GM10847 (cell line): Measurements from ENCODE around the gene EIF2B2.

ENCODE experiments used
- POLR2A ChIP-seq: IDR thresholded peaks from 2 replicates; pipeline ENCODE4 v1.6.1; 2011; ENCODE audit not compliant: insufficient read length; ENCODE audit errors: extremely low read depth

The EIF2B2 gene

DNA sequence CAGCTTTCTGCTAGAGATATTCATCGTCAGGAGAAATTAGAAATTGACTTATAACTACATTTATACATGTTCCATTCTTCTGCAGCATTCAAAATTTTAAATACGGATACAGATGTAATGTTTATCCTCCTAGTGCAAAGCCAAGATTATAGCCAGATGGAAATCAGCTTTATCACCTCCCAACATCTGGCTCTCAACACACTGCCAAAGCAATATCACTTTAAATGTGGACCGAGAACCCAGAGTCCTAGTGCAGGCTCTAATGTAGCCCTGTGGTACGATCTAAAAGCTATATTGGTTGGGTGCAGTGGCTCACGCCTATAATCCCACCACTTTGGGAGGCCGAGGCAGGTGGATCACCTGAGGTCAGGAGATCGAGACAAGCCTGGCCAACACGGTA, 42.0 kb downstream of the EIF2B2 start:
- no peak for TF ChIP-seq POLR2A

DNA sequence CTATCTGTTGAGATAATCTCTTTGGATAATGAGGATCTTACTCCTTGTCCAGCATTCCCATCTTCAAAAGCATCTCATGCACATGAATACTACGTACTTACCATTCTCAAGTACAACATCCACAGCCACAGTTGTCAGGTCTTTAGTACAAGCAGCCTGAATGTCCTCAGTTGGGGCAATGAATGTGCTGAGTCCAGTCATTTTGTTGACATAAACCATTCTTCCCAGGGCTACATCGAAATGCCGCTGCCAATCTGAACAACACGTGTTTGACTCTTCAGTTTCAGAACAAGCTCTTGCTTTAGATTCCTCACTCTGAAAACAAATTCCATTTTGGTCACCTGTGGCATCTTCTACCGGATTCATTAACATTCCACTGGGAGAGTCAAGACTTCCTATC, 43.6 kb downstream of the EIF2B2 start:
- TF ChIP-seq POLR2A: no peak

DNA sequence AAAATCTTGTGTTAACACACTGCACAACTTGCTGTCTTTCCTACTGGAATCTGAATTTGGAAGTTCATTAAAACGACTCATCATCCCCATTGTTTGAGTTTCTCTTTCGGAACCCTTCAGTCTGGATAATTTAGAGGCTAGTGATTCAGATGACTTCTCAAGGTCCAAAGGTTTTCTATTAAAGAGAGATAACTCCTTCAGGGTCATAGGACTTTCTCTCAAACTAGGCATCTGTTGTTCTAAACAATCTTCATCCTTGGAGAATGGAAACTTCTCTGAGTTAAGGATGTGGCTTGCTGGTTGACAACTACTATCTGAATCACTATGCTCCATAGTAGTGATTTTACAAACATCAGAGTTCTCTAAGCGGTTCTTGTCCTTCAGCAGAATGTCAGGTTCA, 44.2 kb downstream of the EIF2B2 start:
- TF ChIP-seq POLR2A: no peak

DNA sequence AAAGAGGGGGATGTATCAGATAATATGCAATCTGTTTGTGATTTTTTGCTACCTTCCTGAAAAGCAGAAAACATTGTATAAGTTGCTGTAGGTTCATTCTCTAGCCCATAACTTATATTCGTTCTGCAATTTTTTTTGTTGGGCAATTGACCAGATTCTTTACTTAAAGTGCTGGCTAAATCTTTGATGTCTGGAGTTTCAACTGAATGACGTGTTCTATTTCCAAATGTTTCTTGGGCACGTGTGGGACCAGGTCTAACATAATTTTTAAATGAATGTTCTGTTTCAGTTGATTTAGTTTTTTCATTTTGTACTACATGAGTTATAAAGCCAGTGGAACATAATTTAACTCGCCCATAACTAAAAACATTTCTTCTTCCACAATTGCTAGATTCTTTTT, 44.8 kb downstream of the EIF2B2 start:
- TF ChIP-seq POLR2A: no peak

DNA sequence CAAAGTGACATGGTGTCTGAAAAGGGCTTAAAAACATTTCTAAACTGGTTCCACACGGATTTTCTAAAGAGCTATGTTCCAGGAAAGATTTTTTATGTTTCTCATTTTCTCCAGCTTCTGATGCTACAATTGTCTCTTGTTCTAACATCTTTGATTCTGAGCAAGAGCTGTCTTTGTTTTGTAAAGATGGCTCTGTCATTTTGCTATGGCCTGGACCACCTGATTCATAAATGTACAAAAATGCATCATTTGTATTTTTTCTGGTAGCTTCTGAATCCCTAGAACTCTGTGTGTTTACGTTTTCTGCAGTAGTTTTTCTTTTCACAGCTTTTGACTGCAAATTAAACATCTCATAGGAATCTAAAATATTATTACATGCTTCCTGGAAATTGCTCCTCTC, 45.4 kb downstream of the EIF2B2 start:
- no peak for TF ChIP-seq POLR2A

- TF ChIP-seq POLR2A: no peak
These were observed 46.4 kb downstream of the EIF2B2 start for GRCh38 chr14:75049136-75049535.

- TF ChIP-seq POLR2A: no peak
These were observed 47.0 kb downstream of the EIF2B2 start for GRCh38 chr14:75049731-75050201.

- TF ChIP-seq POLR2A: peak; percentile 53
These were observed 48.3 kb downstream of the EIF2B2 start, which contains the start of gene MLH3 for GRCh38 chr14:75050852-75051555. MLH3 (minus strand) TSS chr14:75051467; CDS start chr14:75049655, 1,812 bp downstream.

DNA sequence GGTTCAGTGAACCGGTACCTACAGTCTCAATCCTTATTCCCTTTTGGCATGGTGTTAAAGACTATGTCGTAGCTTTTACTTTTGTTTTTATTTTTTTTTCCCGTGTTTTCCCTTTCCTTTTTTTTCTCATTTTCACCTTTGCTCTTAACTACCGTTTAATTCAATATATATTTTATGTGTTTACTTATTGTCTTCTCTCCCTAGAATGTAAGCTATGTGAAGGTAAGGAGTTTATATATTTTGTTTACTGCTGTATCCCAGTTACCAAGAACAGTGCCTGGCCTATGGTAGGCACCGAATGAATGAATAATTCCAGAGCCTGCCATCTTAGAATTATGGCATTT, 48.8 kb downstream of the EIF2B2 start:
- no peak for TF ChIP-seq POLR2A

DNA sequence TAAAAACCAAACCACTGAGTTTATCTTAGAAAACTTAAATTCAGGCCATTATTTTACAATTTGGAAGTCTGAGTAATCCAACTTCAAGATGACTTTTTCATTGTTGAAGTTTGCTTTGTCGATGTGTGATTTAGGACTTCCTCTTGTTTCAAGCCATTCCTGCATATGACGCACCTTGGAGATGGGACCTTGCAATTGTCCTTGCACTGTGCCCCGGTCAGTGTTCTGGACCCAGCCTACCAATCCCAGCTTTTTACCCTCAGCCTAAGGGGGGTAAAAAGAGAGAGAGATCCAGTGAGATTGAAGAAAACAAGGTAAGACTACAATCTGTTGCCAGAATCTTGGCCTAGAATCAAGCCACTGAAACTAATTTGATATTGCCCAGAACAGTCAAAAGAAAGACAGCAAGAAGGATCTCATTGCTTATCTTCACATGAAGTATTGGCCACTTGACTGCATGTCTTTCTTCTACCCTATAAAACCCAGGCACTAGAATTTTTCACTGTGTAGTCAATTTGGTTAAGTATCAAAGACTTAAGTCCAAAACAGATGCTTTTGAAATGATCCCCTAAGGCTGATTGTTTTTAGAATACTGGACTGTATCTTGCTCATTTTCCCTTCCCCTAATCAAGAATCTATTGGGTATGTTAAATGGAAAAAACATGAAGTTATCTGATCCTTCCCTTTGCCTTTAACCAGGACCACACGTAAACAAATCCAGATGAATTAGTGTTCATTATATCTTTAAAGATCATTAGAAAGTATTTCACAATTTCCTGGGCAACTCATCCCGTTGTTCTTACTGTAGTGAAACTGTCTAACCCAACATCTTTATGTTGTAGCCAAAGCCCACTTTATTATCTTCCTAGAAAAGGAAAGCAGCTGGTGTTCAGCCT, 50.9 kb downstream of the EIF2B2 start:
- TF ChIP-seq POLR2A: no peak

- no peak for TF ChIP-seq POLR2A
These were observed 51.7 kb downstream of the EIF2B2 start for GRCh38 chr14:75054421-75054820.

DNA sequence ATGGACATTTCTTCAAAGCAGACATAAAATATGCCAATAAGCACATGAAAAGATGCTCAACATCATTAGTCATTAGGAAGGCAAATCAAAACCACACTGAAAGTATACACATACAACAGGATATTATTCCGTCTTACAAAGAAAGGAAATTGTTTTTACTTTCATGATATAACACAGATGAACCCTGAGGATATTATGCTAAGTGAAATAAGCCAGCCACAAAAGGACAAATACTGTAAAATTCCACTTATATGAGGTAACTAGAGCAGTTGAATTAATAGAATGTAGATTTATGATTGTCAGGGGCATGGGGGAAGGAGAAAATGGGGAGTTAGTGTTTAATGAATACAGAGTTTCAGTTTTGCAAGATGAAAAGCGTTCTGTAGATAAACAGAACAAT, 56.9 kb downstream of the EIF2B2 start:
- TF ChIP-seq POLR2A: no peak

- no peak for TF ChIP-seq POLR2A
These were observed 57.7 kb downstream of the EIF2B2 start for GRCh38 chr14:75060420-75060819.
